H9 (cell line): ENCODE results near the gene ATP2C1. TPM values are rescaled to one million over a fixed set of nuclear protein-coding genes. Genes with fewer than 3 reads are reported as not detected.

Source experiments
- DNase-seq: peaks from one replicate; pipeline ENCODE4 v3.0.0-alpha.2; 2017
- H2AFZ ChIP-seq: one replicate; pipeline ENCODE4 v1.6.1; 2013; ENCODE audit warnings: mild to moderate bottlenecking, low read length, control low read depth, moderate library complexity
- H2AK5ac ChIP-seq: 2 replicates; pipeline ENCODE4 v1.6.1; 2013; ENCODE audit warnings: low read length, control low read depth, mixed read lengths; ENCODE audit not compliant: insufficient read length
- H2BK120ac ChIP-seq: one replicate; pipeline ENCODE4 v1.6.1; 2013; ENCODE audit warnings: low read depth, mild to moderate bottlenecking, low read length, control low read depth, inconsistent platforms; ENCODE audit not compliant: poor library complexity, severe bottlenecking
- H2BK12ac ChIP-seq: 2 replicates; pipeline ENCODE4 v1.6.1; 2013; ENCODE audit warnings: low read length, control low read depth, mixed read lengths, low read depth; ENCODE audit not compliant: insufficient read length
- H2BK15ac ChIP-seq: 2 replicates; pipeline ENCODE4 v1.6.1; 2013; ENCODE audit warnings: low read depth, low read length, control low read depth
- H2BK20ac ChIP-seq: one replicate; pipeline ENCODE4 v1.6.1; 2013; ENCODE audit warnings: low read depth, mild to moderate bottlenecking, low read length, control low read depth, inconsistent platforms; ENCODE audit not compliant: poor library complexity, severe bottlenecking
- H2BK5ac ChIP-seq: 2 replicates; pipeline ENCODE4 v1.6.1; 2013; ENCODE audit warnings: low read length, control low read depth, mixed read lengths; ENCODE audit not compliant: insufficient read length
- H3K14ac ChIP-seq: 2 replicates; pipeline ENCODE4 v1.6.1; 2013; ENCODE audit warnings: low read length, control low read depth; ENCODE audit not compliant: insufficient read depth
- H3K18ac ChIP-seq: 2 replicates; pipeline ENCODE4 v1.6.1; 2013; ENCODE audit warnings: low read depth, mild to moderate bottlenecking, mixed read lengths, low read length, control low read depth; ENCODE audit not compliant: insufficient read length
- H3K23ac ChIP-seq: 2 replicates; pipeline ENCODE4 v1.6.1; 2013; ENCODE audit warnings: low read length, control low read depth, mixed read lengths, low read depth; ENCODE audit not compliant: insufficient read length
- H3K23me2 ChIP-seq: 2 replicates; pipeline ENCODE4 v1.6.1; 2013; ENCODE audit warnings: low read depth, mild to moderate bottlenecking, mixed read lengths, low read length, control low read depth; ENCODE audit not compliant: insufficient read length, poor library complexity, severe bottlenecking
- H3K27ac ChIP-seq: 2 replicates; pipeline ENCODE4 v1.5.1; 2013; ENCODE audit warnings: low read length, control low read depth, mixed read lengths, low read depth; ENCODE audit not compliant: insufficient read length
- H3K27me3 ChIP-seq: 2 replicates; pipeline ENCODE4 v1.6.1; 2013; ENCODE audit warnings: low read length, control low read depth, inconsistent platforms; ENCODE audit not compliant: insufficient read depth
- H3K4ac ChIP-seq: 2 replicates; pipeline ENCODE4 v1.6.1; 2013; ENCODE audit warnings: low read depth, mild to moderate bottlenecking, control low read depth, inconsistent platforms, low read length, moderate library complexity
- H3K4me1 ChIP-seq: 2 replicates; pipeline ENCODE4 v1.6.1; 2013; ENCODE audit warnings: low read length, control low read depth, inconsistent platforms; ENCODE audit not compliant: insufficient read depth
- H3K4me2 ChIP-seq: 2 replicates; pipeline ENCODE4 v1.6.1; 2013; ENCODE audit warnings: low read length, control low read depth, mixed read lengths; ENCODE audit not compliant: insufficient read length, insufficient read depth
- H3K56ac ChIP-seq: 2 replicates; pipeline ENCODE4 v1.6.1; 2013; ENCODE audit warnings: low read depth, mild to moderate bottlenecking, mixed read lengths, low read length, control low read depth; ENCODE audit not compliant: insufficient read length
- H3K79me1 ChIP-seq: 2 replicates; pipeline ENCODE4 v1.6.1; 2013; ENCODE audit warnings: low read depth, mild to moderate bottlenecking, moderate library complexity, low read length, control low read depth, inconsistent platforms; ENCODE audit not compliant: insufficient read depth, poor library complexity, severe bottlenecking
- H3K79me2 ChIP-seq: 2 replicates; pipeline ENCODE4 v1.6.1; 2013; ENCODE audit warnings: low read length, control low read depth, inconsistent platforms; ENCODE audit not compliant: insufficient read depth
- H3K9ac ChIP-seq: 2 replicates; pipeline ENCODE4 v1.6.1; 2013; ENCODE audit warnings: low read length, control low read depth, mixed read lengths; ENCODE audit not compliant: insufficient read length; ENCODE audit errors: extremely low read depth
- H3K9me3 ChIP-seq: one replicate; pipeline ENCODE4 v1.6.1; 2013; ENCODE audit warnings: low read depth, low read length, inconsistent platforms; ENCODE audit not compliant: control insufficient read depth
- H3T11ph ChIP-seq: one replicate; pipeline ENCODE4 v1.6.1; 2013; ENCODE audit warnings: mild to moderate bottlenecking, low read length, control low read depth, inconsistent platforms
- H4K20me1 ChIP-seq: one replicate; pipeline ENCODE4 v1.6.1; 2013; ENCODE audit not compliant: control insufficient read depth, insufficient read length, insufficient read depth
- H4K5ac ChIP-seq: 2 replicates; pipeline ENCODE4 v1.6.1; 2013; ENCODE audit warnings: low read depth, mild to moderate bottlenecking, mixed read lengths, low read length, control low read depth; ENCODE audit not compliant: insufficient read length
- H4K8ac ChIP-seq: replicated peaks from 2 replicates; pipeline ENCODE4 v1.6.1; 2013; ENCODE audit warnings: low read length, control low read depth, mixed read lengths, low read depth; ENCODE audit not compliant: insufficient read length
- H4K91ac ChIP-seq: 2 replicates; pipeline ENCODE4 v1.6.1; 2013; ENCODE audit warnings: low read depth, mild to moderate bottlenecking, moderate library complexity, mixed read lengths, low read length, control low read depth; ENCODE audit not compliant: insufficient read length
- H3K27ac Mint-ChIP-seq, 3 experiments: 2 replicates in 2 of 3; 3 replicates in 1 of 3; pipeline ENCODE4 v1.8.0; 2020 to 2021; ENCODE audit warnings: mixed read lengths in 3 of 3, mild to moderate bottlenecking in 1 of 3, moderate library complexity in 1 of 3
- H3K27me3 Mint-ChIP-seq: 2 replicates; pipeline ENCODE4 v1.8.0; 2021; ENCODE audit warnings: low read depth, mild to moderate bottlenecking, moderate library complexity, mixed read lengths
- H3K36me3 Mint-ChIP-seq, 3 experiments: 2 replicates in 2 of 3; 3 replicates in 1 of 3; pipeline ENCODE4 v1.8.0; 2020 to 2021; ENCODE audit warnings: low read depth in 3 of 3, mixed read lengths in 3 of 3; ENCODE audit not compliant: insufficient read depth in 1 of 3
- H3K4me1 Mint-ChIP-seq, 2 experiments: 2 replicates each; pipeline ENCODE4 v1.8.0; 2020; ENCODE audit warnings: mixed read lengths in 2 of 2
- H3K4me3 Mint-ChIP-seq, 2 experiments: 2 replicates in 1 of 2; 3 replicates in 1 of 2; pipeline ENCODE4 v1.8.0; 2020 to 2021; ENCODE audit warnings: mild to moderate bottlenecking in 2 of 2, mixed read lengths in 2 of 2, moderate library complexity in 1 of 2
- H3K9me3 Mint-ChIP-seq, 2 experiments: 2 replicates in 1 of 2; 3 replicates in 1 of 2; pipeline ENCODE4 v1.8.0; 2020; ENCODE audit warnings: mild to moderate bottlenecking in 2 of 2, mixed read lengths in 2 of 2, moderate library complexity in 1 of 2
- WGBS: extraction: QIAGEN DNeasy Blood & Tissue Kit; methylation state at CpG from one replicate; pipeline ENCODE4 v1.1.7; 2013; ENCODE audit warnings: missing lambda C conversion rate, low lambda C conversion rate, mixed read lengths; ENCODE audit not compliant: insufficient read length; ENCODE audit errors: extremely low coverage; 5-methylcytosine and 5-hydroxymethylcytosine counted together
- total RNA-seq: library from RNA; stranded (reverse); gene quantifications from 2 replicates; pipeline ENCODE4 v1.2.1, GENCODE V29; 2021
- TF ChIP-seq, protein P1 (sequence below): fragments of 200-600 bp; sonication (generic); conservative IDR thresholded peaks from 3 replicates; pipeline ENCODE4 v1.8.0; 2021; ENCODE audit warnings: antibody characterized with exemption, mild to moderate bottlenecking

ATP2C1 gene
- total RNA-seq, 1 experiment from 2014 or later: 65.5 TPM

DNA sequence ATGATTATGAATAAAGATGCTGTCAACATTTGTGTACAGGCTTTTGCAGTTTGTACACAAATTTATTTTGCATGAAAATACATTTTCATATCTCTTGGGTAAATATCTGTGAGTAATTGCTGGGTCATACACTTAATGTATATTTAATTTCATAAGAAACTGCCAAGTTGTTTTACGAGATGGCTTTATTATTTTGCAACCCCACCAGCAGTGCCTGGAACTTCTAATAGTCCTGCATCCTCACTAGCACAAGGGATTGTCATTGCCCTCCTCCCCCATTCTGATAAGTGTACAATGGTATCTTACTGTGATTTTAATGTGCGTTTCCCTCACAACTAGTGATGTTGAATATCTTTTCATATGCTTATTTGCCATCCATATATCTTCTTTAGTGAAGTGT is 87.6 kb downstream of the ATP2C1 start:
- TF ChIP-seq, protein P1, sequence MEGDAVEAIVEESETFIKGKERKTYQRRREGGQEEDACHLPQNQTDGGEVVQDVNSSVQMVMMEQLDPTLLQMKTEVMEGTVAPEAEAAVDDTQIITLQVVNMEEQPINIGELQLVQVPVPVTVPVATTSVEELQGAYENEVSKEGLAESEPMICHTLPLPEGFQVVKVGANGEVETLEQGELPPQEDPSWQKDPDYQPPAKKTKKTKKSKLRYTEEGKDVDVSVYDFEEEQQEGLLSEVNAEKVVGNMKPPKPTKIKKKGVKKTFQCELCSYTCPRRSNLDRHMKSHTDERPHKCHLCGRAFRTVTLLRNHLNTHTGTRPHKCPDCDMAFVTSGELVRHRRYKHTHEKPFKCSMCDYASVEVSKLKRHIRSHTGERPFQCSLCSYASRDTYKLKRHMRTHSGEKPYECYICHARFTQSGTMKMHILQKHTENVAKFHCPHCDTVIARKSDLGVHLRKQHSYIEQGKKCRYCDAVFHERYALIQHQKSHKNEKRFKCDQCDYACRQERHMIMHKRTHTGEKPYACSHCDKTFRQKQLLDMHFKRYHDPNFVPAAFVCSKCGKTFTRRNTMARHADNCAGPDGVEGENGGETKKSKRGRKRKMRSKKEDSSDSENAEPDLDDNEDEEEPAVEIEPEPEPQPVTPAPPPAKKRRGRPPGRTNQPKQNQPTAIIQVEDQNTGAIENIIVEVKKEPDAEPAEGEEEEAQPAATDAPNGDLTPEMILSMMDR: no peak
- no CpG with 5 or more reads among the region's 2 CpGs for WGBS
- no peak overlapping the region for H3K4me3 Mint-ChIP-seq
- Histone ChIP-seq H2BK12ac (no peak overlapping the region), H3K9ac (no peak overlapping the region), H2BK5ac (no peak overlapping the region), H3K79me2 (no peaks in the 10 kb centered on the region), H3K4me2 (no peak overlapping the region), H3K27ac (no peak overlapping the region), H4K5ac (no peak overlapping the region), H3T11ph (no peak overlapping the region), H3K4me1 (no peaks in the 10 kb centered on the region), H2AK5ac (no peak overlapping the region), H4K8ac (no peak overlapping the region), H2BK20ac (no peak overlapping the region), H3K56ac (no peak overlapping the region), H3K4ac (no peak overlapping the region), H3K79me1 (no peaks in the 10 kb centered on the region), H3K14ac (no peak overlapping the region), H4K20me1 (no peaks in the 10 kb centered on the region), H2AFZ (no peak overlapping the region), H3K27me3 (no peaks in the 10 kb centered on the region), H3K9me3 (no peaks in the 10 kb centered on the region), H3K23me2 (no peaks in the 10 kb centered on the region), H2BK120ac (no peak overlapping the region), H3K23ac (no peak overlapping the region), H4K91ac (no peak overlapping the region), H2BK15ac (no peak overlapping the region), H3K18ac (no peak overlapping the region)
- H3K27ac Mint-ChIP-seq: no peak overlapping the region
- H3K9me3 Mint-ChIP-seq: no peaks in the 10 kb centered on the region
- H3K36me3 Mint-ChIP-seq: peaks cover 0 to 17% (median 15%) of the 10 kb centered on the region in 3 experiments; a peak in 5 of 7 replicates
- no peaks in the 10 kb centered on the region for H3K27me3 Mint-ChIP-seq
- DNase-seq: no peak
- H3K4me1 Mint-ChIP-seq: peaks cover 0 to 3% of the 10 kb centered on the region in 2 experiments; a peak in 1 of 4 replicates
